DND-41 (cell line): ENCODE results near the gene RBM44.

ENCODE experiments used
- ATAC-seq: fragments of 200-7000 bp; cut with Tn5 transposase; 3 replicates; pipeline ENCODE4 v1.9.1; 2021; ENCODE audit warnings: low read depth; ENCODE audit not compliant: insufficient read depth
- DNase-seq: peaks from one replicate; pipeline ENCODE4 v3.0.0-alpha.2; 2020
- H2AFZ ChIP-seq: 2 replicates; pipeline ENCODE4 v1.6.0; 2012; ENCODE audit warnings: low read depth, low read length
- H3K27ac ChIP-seq: 2 replicates; pipeline ENCODE4 v1.5.1; 2012; ENCODE audit warnings: low read length, inconsistent platforms
- H3K27me3 ChIP-seq: fragments of 200-600 bp; sonication (generic); 2 replicates; pipeline ENCODE4 v1.6.0; 2012; ENCODE audit warnings: low read length, mild to moderate bottlenecking, inconsistent platforms; ENCODE audit not compliant: insufficient read depth, poor library complexity
- H3K36me3 ChIP-seq: 2 replicates; pipeline ENCODE4 v1.5.1; 2012; ENCODE audit warnings: low read length, inconsistent platforms; ENCODE audit not compliant: insufficient read depth
- H3K4me1 ChIP-seq: 2 replicates; pipeline ENCODE4 v1.5.1; 2012; ENCODE audit warnings: mild to moderate bottlenecking, low read length; ENCODE audit not compliant: insufficient read depth
- H3K4me2 ChIP-seq: 2 replicates; pipeline ENCODE4 v1.6.0; 2012; ENCODE audit warnings: mild to moderate bottlenecking, moderate library complexity, low read length, inconsistent platforms; ENCODE audit not compliant: insufficient read depth
- H3K4me3 ChIP-seq, 2 experiments: fragments of 200-600 bp in 1 of 2; shearing (Covaris generic) in 1 of 2; 2 replicates each; pipeline ENCODE4 v1.5.1; 2012 to 2016; ENCODE audit warnings: inconsistent platforms in 2 of 2, low read length in 2 of 2, mild to moderate bottlenecking in 2 of 2, low read depth in 1 of 2, moderate library complexity in 1 of 2
- H3K79me2 ChIP-seq: 2 replicates; pipeline ENCODE4 v1.6.0; 2012; ENCODE audit warnings: low read length, inconsistent platforms; ENCODE audit not compliant: insufficient read depth
- H3K9ac ChIP-seq: 2 replicates; pipeline ENCODE4 v1.6.0; 2012; ENCODE audit warnings: low read depth, mild to moderate bottlenecking, inconsistent platforms, low read length, moderate library complexity
- H3K9me3 ChIP-seq: 2 replicates; pipeline ENCODE4 v1.5.1; 2012; ENCODE audit warnings: low read length, moderate library complexity, mild to moderate bottlenecking, inconsistent platforms; ENCODE audit not compliant: insufficient read depth, severe bottlenecking
- H4K20me1 ChIP-seq: 2 replicates; pipeline ENCODE4 v1.6.0; 2012; ENCODE audit warnings: low read length; ENCODE audit not compliant: insufficient read depth
- EZH2 ChIP-seq: IDR thresholded peaks from 3 replicates; pipeline ENCODE4 v1.6.1; 2012; ENCODE audit warnings: borderline replicate concordance, low read depth, mild to moderate bottlenecking, moderate library complexity, low read length, inconsistent platforms; ENCODE audit not compliant: severe bottlenecking
- TF ChIP-seq, protein P1 (sequence below): IDR thresholded peaks from 2 replicates; pipeline ENCODE4 v1.5.1; 2012; ENCODE audit warnings: borderline replicate concordance, low read length, moderate library complexity, mild to moderate bottlenecking; ENCODE audit not compliant: poor library complexity, severe bottlenecking; ENCODE audit errors: extremely low read depth

The RBM44 gene

DNA sequence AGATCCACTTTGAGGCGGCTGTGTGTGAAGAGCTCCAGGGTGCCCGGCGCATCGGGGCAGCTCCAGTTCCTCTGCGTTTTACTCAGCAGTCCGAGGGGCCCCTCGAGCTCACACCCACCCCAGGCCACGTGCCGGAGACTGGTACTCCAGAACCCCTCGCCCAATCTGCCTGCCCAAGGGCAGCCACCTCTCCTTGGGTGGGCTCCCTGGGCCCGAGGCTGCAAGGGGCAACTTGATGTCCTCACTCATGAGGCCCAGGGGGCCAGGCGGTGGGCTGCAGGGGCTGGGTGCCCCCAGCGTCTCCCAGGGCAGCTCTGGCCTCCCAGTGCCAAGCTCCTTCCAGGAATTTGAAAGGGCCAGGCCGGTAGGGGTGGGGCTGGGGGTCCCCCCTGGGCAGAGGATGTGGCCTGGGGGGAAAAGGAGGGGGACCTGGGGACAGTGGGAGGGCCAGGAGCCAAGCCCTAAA, 77.5 kb downstream of the RBM44 start:
- H3K9me3 ChIP-seq: no peaks in the 10 kb centered on the region
- TF ChIP-seq, protein P1, sequence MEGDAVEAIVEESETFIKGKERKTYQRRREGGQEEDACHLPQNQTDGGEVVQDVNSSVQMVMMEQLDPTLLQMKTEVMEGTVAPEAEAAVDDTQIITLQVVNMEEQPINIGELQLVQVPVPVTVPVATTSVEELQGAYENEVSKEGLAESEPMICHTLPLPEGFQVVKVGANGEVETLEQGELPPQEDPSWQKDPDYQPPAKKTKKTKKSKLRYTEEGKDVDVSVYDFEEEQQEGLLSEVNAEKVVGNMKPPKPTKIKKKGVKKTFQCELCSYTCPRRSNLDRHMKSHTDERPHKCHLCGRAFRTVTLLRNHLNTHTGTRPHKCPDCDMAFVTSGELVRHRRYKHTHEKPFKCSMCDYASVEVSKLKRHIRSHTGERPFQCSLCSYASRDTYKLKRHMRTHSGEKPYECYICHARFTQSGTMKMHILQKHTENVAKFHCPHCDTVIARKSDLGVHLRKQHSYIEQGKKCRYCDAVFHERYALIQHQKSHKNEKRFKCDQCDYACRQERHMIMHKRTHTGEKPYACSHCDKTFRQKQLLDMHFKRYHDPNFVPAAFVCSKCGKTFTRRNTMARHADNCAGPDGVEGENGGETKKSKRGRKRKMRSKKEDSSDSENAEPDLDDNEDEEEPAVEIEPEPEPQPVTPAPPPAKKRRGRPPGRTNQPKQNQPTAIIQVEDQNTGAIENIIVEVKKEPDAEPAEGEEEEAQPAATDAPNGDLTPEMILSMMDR: no peak
- no peak overlapping the region for H3K27ac ChIP-seq
- H3K4me3 ChIP-seq: no peak overlapping the region
- H3K4me2 ChIP-seq: no peak overlapping the region
- no peaks in the 10 kb centered on the region for H3K27me3 ChIP-seq
- no peaks in the 10 kb centered on the region for H4K20me1 ChIP-seq
- H3K36me3 ChIP-seq: no peaks in the 10 kb centered on the region
- H3K79me2 ChIP-seq: no peaks in the 10 kb centered on the region
- no peak for DNase-seq
- H3K9ac ChIP-seq: no peak overlapping the region
- H2AFZ ChIP-seq: no peak overlapping the region
- peaks cover 5% of the 10 kb centered on the region for H3K4me1 ChIP-seq
- no peak for ATAC-seq

- no peak overlapping the region for H3K4me2 ChIP-seq
- H3K4me3 ChIP-seq: no peak overlapping the region
- no peak for ATAC-seq
- H3K27ac ChIP-seq: no peak overlapping the region
- peaks cover 5% of the 10 kb centered on the region for H3K4me1 ChIP-seq
- no peaks in the 10 kb centered on the region for H3K27me3 ChIP-seq
- no peak overlapping the region for H3K9ac ChIP-seq
- H4K20me1 ChIP-seq: no peaks in the 10 kb centered on the region
- H3K79me2 ChIP-seq: no peaks in the 10 kb centered on the region
- no peak overlapping the region for H2AFZ ChIP-seq
- TF ChIP-seq EZH2: no peak
- TF ChIP-seq, protein P1: no peak
- DNase-seq: no peak
- H3K36me3 ChIP-seq: no peaks in the 10 kb centered on the region
- H3K9me3 ChIP-seq: no peaks in the 10 kb centered on the region
These were observed 78.0 kb downstream of the RBM44 start for GRCh38 chr2:237876532-237876931.

GRCh38 chr2:237876951-237877491, 78.4 kb downstream of the RBM44 start:
- no peaks in the 10 kb centered on the region for H4K20me1 ChIP-seq
- no peak for TF ChIP-seq EZH2
- TF ChIP-seq, protein P1: no peak

More at GRCh38 chr2:237876951-237877491, 78.4 kb downstream of the RBM44 start:
- Histone ChIP-seq H3K9me3 (no peaks in the 10 kb centered on the region), H3K79me2 (no peaks in the 10 kb centered on the region), H2AFZ (no peak overlapping the region), H3K9ac (no peak overlapping the region), H3K4me1 (peaks cover 5% of the 10 kb centered on the region), H3K4me2 (no peak overlapping the region), H3K27ac (no peak overlapping the region), H3K36me3 (no peaks in the 10 kb centered on the region), H3K4me3 (no peak overlapping the region), H3K27me3 (no peaks in the 10 kb centered on the region)
- ATAC-seq (no peak), DNase-seq (no peak)
